COR-L47 (cell line): Measurements from ENCODE around the gene EPN2.

Experiments used
- DNase-seq: peaks from one replicate; lab custom pipeline; 2025; lab: John Stamatoyannopoulos, UW

The EPN2 gene

DNA sequence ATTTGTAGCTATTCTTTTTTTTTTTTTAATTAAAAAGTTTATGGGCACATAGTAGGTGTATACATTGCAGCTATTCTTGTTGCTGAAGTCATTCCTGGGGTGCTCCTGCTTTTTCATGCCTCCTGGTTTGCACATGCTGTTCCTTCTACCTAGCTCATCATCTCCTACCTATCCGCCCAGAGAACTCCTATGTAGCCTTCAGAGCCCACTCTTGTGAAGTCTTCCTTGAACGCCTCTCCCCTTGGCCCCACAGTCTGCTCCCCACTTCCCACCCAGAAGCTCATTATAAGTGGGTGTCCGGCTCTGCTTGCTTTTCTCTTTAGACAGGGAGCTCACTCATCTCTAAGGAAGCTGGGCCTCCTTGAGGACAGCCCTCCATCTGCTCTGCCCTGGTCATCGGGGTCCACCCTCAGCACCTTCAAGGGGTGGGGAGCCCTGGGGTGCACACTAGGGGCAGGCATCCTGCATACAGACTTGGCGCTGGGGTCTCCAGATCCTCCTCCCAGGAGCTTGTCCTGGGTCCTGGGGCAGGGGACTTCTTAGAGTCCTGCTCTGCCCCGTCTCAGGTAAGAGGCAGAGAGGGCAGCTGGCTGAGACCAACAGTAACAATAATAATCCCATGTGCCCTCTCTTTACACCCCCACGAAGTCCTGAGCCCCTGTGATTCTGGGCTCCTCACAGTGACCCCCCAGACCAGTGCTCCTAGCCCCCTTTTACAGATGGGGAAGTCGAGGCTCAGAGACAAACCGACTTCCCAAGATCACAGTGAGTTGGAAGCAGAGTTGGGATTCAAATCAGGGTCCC is 128.9 kb downstream of the EPN2 start:
- DNase-seq = no peak

GRCh38 chr17:19366637-19366972 is 129.4 kb downstream of the EPN2 start:
- DNase-seq = no peak

DNA sequence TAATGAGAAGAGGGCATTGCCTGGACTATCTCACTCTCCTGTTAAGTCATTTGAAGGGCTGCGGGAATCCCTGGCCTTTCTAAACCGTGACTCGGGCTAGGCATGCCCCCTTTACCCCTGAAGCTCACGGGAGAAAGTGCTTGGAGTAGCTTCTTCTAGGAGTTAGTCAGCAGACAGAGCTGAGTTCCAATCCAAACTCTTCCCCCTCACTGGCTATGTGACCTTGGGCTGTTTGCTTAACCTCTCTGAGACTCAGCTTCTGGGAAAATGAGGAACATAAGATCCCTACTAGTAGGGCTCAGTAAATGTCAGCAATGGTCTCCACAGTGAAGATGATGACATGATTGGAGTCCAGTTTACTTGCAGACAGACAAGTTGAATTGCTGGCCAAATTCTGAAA is 131.1 kb downstream of the EPN2 start:
- DNase-seq = no peak

GRCh38 chr17:19369107-19369778 is 132.1 kb downstream of the EPN2 start:
- DNase-seq = no peak

- no peak for DNase-seq
Measured at GRCh38 chr17:19369846-19370492, 132.8 kb downstream of the EPN2 start.

GRCh38 chr17:19370493-19370960 is 133.4 kb downstream of the EPN2 start:
- no peak for DNase-seq

DNA sequence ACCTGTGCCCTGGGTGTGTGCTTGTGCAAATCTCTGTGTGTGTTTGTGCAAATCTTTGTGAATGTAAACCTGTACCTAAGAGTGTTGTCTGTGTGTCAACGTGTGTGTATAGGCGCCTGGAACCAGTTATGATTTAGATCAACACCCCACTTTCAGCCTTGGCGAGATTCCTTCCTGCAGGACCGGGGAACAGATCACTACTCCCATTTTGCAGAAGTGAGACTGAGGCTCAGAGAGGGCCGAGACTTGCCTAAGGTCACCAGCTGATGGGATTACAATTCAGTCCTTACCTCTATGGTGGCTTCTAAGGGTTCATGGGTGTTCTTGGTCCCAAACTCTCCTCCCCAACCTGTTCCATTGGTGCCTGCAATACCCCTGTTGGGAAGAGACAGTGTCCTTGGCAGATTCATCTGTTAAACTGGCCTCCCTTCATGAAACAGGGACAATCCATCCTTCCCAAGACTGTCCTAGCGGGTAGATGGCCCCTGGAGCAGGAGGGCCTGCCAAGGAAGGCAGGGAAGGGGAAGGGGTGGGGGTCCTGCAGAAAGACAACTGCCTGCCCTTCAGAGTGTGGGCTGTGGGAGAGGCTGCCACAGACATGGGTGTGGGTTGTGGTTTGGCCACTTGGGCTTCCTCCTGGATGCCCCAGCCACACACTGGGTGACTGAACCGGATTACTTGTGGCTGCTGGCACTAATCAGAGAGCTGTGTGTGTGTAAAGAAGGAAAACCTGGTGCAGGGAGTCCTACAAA is 134.3 kb downstream of the EPN2 start:
- no peak for DNase-seq

- no peak for DNase-seq
Measured at GRCh38 chr17:19372011-19372370, 134.8 kb downstream of the EPN2 start.

GRCh38 chr17:19372439-19372838 is 135.3 kb downstream of the EPN2 start:
- no peak for DNase-seq

DNA sequence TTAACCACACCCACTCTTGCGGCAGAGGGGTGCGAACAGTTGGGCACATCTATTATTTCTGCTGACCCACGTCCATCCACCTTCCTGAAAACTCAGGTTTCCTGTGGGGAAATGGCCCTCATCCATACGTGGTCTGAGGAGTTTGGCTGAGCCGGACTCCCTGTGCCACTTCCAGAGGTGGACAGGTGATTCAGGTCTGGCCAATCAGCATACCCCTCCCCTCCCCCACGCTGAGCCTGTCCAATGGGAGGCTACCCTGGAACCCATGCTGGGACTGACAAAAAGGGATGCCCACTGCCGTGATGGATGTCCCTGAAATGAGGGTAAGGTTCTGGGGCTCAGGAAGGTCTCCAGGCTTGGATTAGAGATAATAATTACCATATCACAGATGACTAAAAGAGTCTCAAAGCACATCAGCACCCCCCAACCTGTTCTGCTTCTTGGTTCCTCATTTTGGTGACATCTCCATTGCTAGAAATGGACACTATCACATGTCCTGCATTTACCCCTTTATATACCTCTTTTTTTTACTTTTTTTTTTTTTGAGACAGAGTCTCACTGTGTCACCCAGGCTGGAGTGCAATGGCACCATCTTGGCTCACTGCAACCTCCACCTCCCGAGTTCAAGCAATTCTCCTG is 135.8 kb downstream of the EPN2 start:
- DNase-seq = no peak

DNA sequence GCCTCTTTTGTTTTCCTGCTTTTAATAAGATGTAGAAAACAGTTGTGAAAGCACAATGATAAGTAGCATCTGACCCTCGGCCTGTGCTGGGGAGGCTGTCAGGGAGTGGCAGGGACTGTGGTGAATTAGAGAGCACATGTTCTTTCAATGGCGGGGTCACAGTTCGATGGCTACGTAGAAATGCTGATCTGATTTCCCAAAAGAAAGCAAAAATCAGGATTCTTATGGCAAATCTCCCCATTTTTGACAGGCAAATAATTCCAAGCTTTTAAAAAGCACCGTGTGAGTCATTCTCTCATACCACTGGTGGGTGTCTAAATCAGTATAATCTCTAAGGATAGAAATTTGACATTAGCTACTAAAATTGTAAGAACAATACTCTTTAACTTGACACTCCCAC is 137.0 kb downstream of the EPN2 start:
- no peak for DNase-seq

DNA sequence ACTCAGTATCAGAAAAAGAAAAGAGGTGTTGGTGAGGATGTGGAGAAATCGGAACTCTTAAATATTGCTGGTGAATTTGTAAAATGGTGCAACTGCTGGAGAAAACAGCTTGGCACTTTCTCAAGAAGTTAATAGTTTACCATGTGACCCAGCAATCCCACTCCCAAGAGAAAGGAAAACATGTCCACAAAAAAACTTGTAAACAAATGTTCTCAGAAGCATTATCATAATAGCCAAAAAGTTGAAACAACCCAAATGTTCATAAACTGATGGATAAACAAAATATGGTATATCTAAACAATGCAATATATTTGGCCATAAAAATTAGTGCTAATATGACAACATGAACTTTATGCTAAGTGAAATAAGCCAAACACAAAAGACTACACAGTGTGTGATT is 138.6 kb downstream of the EPN2 start:
- DNase-seq = no peak

DNA sequence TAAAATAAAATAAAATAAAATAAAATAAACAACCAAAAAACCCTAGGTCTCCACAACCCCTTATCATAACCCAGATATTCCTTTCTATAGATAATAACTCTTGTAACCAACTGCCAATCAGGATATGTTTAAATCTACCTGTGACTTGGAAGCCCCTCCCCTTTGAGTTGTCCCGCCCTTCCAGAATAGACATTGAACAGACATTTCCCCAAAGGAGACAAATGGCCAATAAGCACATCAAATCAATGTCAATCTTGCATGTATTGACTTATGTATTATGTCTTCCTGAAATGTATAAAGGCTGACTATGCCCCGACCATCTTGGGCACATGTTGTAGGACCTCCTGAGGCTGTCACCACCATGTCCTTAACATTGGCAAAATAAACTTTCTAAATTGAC is 139.6 kb downstream of the EPN2 start:
- no peak for DNase-seq

- DNase-seq = peak; percentile 93
Measured at GRCh38 chr17:19377602-19378415, 140.6 kb downstream of the EPN2 start.

DNA sequence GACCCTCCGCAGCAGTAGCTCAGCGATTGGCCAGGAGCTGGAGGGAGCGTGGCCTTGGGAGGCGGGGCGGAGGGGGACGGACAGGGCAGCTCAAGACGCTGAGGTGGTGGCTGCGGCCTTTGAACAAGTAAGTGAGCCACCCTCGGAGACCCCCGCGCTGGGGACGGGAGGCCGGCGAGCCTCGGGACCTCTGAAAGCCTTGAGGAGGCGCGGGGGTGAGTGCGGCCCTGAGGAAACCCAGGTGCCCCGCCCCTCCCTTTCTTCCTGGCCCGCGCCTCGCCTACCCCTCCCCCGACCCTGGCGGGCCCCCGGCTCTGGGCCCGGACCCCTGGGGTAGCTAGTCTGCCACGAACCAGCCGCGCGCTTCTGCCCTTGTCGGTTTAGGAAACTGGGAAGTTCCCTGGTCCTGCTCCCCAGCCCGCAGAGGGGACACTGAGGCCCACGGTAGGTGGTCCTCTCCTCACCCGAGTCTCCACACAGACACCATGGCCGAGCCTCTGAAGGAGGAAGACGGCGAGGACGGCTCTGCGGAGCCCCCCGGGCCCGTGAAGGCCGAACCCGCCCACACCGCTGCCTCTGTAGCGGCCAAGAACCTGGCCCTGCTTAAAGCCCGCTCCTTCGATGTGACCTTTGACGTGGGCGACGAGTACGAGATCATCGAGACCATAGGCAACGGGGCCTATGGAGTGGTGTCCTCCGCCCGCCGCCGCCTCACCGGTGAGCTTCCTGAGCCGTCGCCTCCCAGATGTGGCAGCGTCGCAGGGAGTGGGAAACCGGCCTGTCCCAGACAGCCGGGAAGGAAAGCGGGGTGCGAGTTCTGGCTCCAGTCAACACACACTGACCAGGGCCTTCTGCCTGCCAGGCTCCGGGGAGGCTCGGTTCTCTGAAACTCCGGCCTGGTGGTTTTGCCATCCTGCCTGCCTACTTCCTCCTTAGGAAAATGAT is 141.5 kb downstream of the EPN2 start, which contains the start of gene MAPK7:
Gene MAPK7 (plus strand): TSS at position 83 of the 945 bp plus-strand sequence. CDS start 403 bp downstream, at position 486.
- DNase-seq = peak; percentile 23

DNA sequence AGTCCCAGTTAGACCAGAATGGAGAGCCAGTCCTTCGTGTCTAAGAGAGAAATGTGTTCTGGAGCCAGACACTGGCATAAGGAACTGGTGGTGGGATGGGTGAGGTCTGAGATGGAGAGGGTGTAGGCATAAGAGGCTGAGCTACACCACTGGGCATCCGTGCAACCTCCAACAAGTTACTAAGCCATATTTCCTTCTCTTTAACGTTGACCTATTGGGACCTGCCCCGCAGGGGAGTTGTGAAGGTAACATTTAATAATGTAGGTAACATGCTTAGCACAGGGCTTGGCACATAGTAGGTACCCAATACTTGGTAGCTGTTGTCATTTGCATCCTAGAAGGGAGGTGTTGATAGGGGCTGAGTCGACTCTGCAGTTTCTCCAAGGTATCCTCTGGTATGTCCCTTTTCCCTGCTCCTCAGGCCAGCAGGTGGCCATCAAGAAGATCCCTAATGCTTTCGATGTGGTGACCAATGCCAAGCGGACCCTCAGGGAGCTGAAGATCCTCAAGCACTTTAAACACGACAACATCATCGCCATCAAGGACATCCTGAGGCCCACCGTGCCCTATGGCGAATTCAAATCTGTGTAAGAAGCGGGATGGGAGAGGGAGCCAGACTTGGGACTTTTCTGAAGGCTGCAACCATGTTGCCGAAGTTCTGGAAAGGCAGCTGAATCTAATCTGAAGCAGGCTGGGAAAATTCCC is 142.3 kb downstream of the EPN2 start:
- no peak for DNase-seq

DNA sequence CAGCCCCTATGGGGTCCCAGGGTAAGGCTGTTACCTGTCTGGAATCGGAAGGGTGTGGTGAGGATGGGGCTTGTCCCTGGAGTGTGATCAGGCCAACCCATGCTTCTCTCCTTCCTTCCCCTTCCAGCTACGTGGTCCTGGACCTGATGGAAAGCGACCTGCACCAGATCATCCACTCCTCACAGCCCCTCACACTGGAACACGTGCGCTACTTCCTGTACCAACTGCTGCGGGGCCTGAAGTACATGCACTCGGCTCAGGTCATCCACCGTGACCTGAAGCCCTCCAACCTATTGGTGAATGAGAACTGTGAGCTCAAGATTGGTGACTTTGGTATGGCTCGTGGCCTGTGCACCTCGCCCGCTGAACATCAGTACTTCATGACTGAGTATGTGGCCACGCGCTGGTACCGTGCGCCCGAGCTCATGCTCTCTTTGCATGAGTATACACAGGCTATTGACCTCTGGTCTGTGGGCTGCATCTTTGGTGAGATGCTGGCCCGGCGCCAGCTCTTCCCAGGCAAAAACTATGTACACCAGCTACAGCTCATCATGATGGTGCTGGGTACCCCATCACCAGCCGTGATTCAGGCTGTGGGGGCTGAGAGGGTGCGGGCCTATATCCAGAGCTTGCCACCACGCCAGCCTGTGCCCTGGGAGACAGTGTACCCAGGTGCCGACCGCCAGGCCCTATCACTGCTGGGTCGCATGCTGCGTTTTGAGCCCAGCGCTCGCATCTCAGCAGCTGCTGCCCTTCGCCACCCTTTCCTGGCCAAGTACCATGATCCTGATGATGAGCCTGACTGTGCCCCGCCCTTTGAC is 143.5 kb downstream of the EPN2 start:
- no peak for DNase-seq

DNA sequence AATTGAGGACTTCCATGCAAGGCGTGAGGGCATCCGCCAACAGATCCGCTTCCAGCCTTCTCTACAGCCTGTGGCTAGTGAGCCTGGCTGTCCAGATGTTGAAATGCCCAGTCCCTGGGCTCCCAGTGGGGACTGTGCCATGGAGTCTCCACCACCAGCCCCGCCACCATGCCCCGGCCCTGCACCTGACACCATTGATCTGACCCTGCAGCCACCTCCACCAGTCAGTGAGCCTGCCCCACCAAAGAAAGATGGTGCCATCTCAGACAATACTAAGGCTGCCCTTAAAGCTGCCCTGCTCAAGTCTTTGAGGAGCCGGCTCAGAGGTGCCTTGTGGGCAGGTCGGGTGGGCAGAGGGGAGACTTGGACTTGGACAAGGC is 144.2 kb downstream of the EPN2 start:
- no peak for DNase-seq
